ENCODE data around the gene CMTR1.

The CMTR1 gene

GRCh38 chr6:37511201-37511600 is 78.2 kb downstream of the CMTR1 start:
- POLR2A ChIA-PET: no interaction called here
- CTCF ChIA-PET: interaction anchor here (0.6 to 0.7 kb wide), 2 partner anchors 29 to 181 kb away, joined by 3 read pairs; no protein-coding TSS in a partner anchor
- no peak overlapping the region for H3K4me3 ChIP-seq (ENCODE audit: low read depth, low read length)
- no peaks in the 10 kb centered on the region for H3K9me3 ChIP-seq (ENCODE audit: control insufficient read depth, insufficient read depth, low read depth, low read length)
- no peak for TF ChIP-seq ZBTB1 (tag by site-specific recombination; IDR thresholded peaks at IDR 0.05)
- TF ChIP-seq YY2 (tag by site-specific recombination; IDR thresholded peaks at IDR 0.05): no peak
- TF ChIP-seq KLF9 (tag by site-specific recombination; IDR thresholded peaks at IDR 0.05; ENCODE audit: low read depth): no peak
- no peaks in the 10 kb centered on the region for H3K36me3 ChIP-seq (ENCODE audit: control insufficient read depth in 2 of 2, insufficient read depth in 1 of 2, low read length in 2 of 2)
- no peak overlapping the region for H3K27ac ChIP-seq (ENCODE audit: extremely low read depth, low read depth, low read length)
- peaks cover 6% of the 10 kb centered on the region for H3K4me1 ChIP-seq (ENCODE audit: control insufficient read depth, insufficient read depth, low read length)

- TF ChIP-seq SP7 (tag by site-specific recombination; IDR thresholded peaks at IDR 0.05): no peak
- no peak for TF ChIP-seq ZNF677 (tag by site-specific recombination; IDR thresholded peaks at IDR 0.05)
- TF ChIP-seq ZNF121 (tag by site-specific recombination; IDR thresholded peaks at IDR 0.05): no peak
- TF ChIP-seq ZNF596 (tag by site-specific recombination; IDR thresholded peaks at IDR 0.05): no peak
- no peak for TF ChIP-seq ZNF837 (tag by site-specific recombination; IDR thresholded peaks at IDR 0.05)
- TF ChIP-seq, protein P1, sequence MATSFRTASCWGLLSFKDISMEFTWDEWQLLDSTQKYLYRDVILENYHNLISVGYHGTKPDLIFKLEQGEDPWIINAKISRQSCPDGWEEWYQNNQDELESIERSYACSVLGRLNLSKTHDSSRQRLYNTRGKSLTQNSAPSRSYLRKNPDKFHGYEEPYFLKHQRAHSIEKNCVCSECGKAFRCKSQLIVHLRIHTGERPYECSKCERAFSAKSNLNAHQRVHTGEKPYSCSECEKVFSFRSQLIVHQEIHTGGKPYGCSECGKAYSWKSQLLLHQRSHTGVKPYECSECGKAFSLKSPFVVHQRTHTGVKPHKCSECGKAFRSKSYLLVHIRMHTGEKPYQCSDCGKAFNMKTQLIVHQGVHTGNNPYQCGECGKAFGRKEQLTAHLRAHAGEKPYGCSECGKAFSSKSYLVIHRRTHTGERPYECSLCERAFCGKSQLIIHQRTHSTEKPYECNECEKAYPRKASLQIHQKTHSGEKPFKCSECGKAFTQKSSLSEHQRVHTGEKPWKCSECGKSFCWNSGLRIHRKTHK (tag by site-specific recombination; IDR thresholded peaks at IDR 0.05): no peak
- TF ChIP-seq, protein P2, sequence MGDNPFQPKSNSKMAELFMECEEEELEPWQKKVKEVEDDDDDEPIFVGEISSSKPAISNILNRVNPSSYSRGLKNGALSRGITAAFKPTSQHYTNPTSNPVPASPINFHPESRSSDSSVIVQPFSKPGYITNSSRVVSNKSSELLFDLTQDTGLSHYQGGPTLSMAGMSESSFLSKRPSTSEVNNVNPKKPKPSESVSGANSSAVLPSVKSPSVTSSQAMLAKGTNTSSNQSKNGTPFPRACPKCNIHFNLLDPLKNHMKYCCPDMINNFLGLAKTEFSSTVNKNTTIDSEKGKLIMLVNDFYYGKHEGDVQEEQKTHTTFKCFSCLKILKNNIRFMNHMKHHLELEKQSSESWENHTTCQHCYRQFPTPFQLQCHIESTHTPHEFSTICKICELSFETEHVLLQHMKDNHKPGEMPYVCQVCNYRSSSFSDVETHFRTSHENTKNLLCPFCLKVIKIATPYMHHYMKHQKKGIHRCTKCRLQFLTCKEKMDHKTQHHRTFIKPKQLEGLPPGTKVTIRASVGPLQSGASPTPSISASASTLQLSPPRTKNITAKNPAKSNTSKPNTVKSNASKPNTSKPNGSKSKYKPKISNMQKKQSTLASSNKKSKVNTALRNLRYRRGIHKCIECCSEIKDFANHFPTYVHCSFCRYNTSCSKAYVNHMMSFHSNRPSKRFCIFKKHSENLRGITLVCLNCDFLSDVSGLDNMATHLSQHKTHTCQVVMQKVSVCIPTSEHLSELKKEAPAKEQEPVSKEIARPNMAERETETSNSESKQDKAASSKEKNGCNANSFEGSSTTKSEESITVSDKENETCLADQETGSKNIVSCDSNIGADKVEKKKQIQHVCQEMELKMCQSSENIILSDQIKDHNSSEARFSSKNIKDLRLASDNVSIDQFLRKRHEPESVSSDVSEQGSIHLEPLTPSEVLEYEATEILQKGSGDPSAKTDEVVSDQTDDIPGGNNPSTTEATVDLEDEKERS (tag by site-specific recombination; IDR thresholded peaks at IDR 0.05): no peak
- TF ChIP-seq ZNF639 (tag by site-specific recombination; IDR thresholded peaks at IDR 0.05): no peak
- TF ChIP-seq OVOL3 (tag by site-specific recombination; IDR thresholded peaks at IDR 0.05): no peak
- no peak overlapping the region for H3K27ac ChIP-seq (ENCODE audit: extremely low read depth, low read depth, low read length)
- CTCF ChIA-PET: interaction anchor here (0.7 to 1.1 kb wide), 3 partner anchors 9 to 28 kb away, joined by 3 to 5 read pairs (median 3); no protein-coding TSS in a partner anchor
- H3K4me1 ChIP-seq (ENCODE audit: control insufficient read depth, insufficient read depth, low read length): peaks cover 11% of the 10 kb centered on the region
- H3K9me3 ChIP-seq (ENCODE audit: control insufficient read depth, insufficient read depth, low read depth, low read length): no peaks in the 10 kb centered on the region
- POLR2A ChIA-PET: no interaction called here
- no peaks in the 10 kb centered on the region for H3K36me3 ChIP-seq (ENCODE audit: control insufficient read depth in 2 of 2, insufficient read depth in 1 of 2, low read length in 2 of 2)
- H3K4me3 ChIP-seq (ENCODE audit: low read depth, low read length): no peak overlapping the region
Measured at GRCh38 chr6:37511910-37512399, 78.9 kb downstream of the CMTR1 start.

- Histone ChIP-seq H3K4me1 (ENCODE audit: control insufficient read depth, insufficient read depth, low read length) (peaks cover 11% of the 10 kb centered on the region), H3K27ac (ENCODE audit: extremely low read depth, low read depth, low read length) (no peak overlapping the region), H3K4me3 (ENCODE audit: low read depth, low read length) (no peak overlapping the region), H3K36me3 (ENCODE audit: control insufficient read depth in 2 of 2, insufficient read depth in 1 of 2, low read length in 2 of 2) (no peaks in the 10 kb centered on the region), H3K9me3 (ENCODE audit: control insufficient read depth, insufficient read depth, low read depth, low read length) (no peaks in the 10 kb centered on the region)
- TF ChIP-seq ZNF558 (tag by site-specific recombination; IDR thresholded peaks at IDR 0.05) (no peak), ZNF501 (tag by site-specific recombination; IDR thresholded peaks at IDR 0.05) (no peak), SCRT2 (tag by site-specific recombination; IDR thresholded peaks at IDR 0.05) (no peak), ZNF248 (tag by site-specific recombination; IDR thresholded peaks at IDR 0.05) (no peak), KLF7 (tag by site-specific recombination; IDR thresholded peaks at IDR 0.05; ENCODE audit: borderline replicate concordance) (no peak), KLF16 (tag by site-specific recombination; IDR thresholded peaks at IDR 0.05) (no peak), ZNF324 (tag by site-specific recombination; IDR thresholded peaks at IDR 0.05) (no peak), ZNF133 (tag by site-specific recombination; IDR thresholded peaks at IDR 0.05) (no peak), KLF10 (tag by site-specific recombination; IDR thresholded peaks at IDR 0.05) (no peak), ZNF664 (tag by site-specific recombination; IDR thresholded peaks at IDR 0.05) (no peak)
- TF ChIP-seq, protein P3, sequence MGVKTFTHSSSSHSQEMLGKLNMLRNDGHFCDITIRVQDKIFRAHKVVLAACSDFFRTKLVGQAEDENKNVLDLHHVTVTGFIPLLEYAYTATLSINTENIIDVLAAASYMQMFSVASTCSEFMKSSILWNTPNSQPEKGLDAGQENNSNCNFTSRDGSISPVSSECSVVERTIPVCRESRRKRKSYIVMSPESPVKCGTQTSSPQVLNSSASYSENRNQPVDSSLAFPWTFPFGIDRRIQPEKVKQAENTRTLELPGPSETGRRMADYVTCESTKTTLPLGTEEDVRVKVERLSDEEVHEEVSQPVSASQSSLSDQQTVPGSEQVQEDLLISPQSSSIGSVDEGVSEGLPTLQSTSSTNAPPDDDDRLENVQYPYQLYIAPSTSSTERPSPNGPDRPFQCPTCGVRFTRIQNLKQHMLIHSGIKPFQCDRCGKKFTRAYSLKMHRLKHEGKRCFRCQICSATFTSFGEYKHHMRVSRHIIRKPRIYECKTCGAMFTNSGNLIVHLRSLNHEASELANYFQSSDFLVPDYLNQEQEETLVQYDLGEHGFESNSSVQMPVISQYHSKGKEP (tag by site-specific recombination; IDR thresholded peaks at IDR 0.05): no peak
- POLR2A ChIA-PET: no interaction called here
- CTCF ChIA-PET: interaction anchor here (0.6 to 1.1 kb wide), 5 partner anchors 9 to 540 kb away, joined by 3 to 5 read pairs (median 3); no protein-coding TSS in a partner anchor
Measured at GRCh38 chr6:37512400-37513011, 79.5 kb downstream of the CMTR1 start.
